Heart right ventricle (tissue), 16 donors: Measurements from ENCODE around the gene ZNF547. TPM values are rescaled to one million over a fixed set of nuclear protein-coding genes. Genes with fewer than 3 reads are reported as not detected.

Experiments
- ATAC-seq, 8 donors: fragments of 200-7000 bp; cut with Tn5 transposase; one replicate each; pipeline ENCODE4 v1.9.1; 2020; ENCODE audit warnings: mild to moderate bottlenecking in 8 of 8, moderate library complexity in 8 of 8, moderate number of reproducible peaks in 1 of 8
- DNase-seq, 2 donors: peaks; one replicate each; pipeline ENCODE4 v3.0.0-alpha.2; 2020
- H3K27ac ChIP-seq, 10 donors: fragments of 200-600 bp; sonication (generic) in 2 of 10; one replicate each; pipeline versions ENCODE4 v1.5.0 to v1.8.0; 2020 to 2022; ENCODE audit warnings: mild to moderate bottlenecking in 3 of 10
- H3K27me3 ChIP-seq, 7 donors: fragments of 200-600 bp; one replicate each; pipeline ENCODE4 v1.8.0; 2021 to 2022; ENCODE audit warnings: mild to moderate bottlenecking in 2 of 7
- H3K36me3 ChIP-seq, 9 donors: fragments of 200-600 bp; sonication (generic) in 1 of 9; one replicate each; pipeline versions ENCODE4 v1.5.0 to v1.8.0; 2020 to 2022; ENCODE audit warnings: mild to moderate bottlenecking in 2 of 9
- H3K4me1 ChIP-seq, 9 donors: fragments of 200-600 bp; sonication (generic) in 1 of 9; one replicate each; pipeline versions ENCODE4 v1.5.0 to v1.8.0; 2020 to 2022; ENCODE audit warnings: mild to moderate bottlenecking in 4 of 9
- H3K4me3 ChIP-seq, 10 donors: fragments of 200-600 bp; sonication (generic) in 2 of 10; one replicate each; pipeline versions ENCODE4 v1.5.0 to v1.8.0; 2020 to 2022; ENCODE audit warnings: mild to moderate bottlenecking in 7 of 10, moderate library complexity in 2 of 10
- H3K9me3 ChIP-seq, 11 donors: fragments of 200-600 bp in 10 of 11; sonication (generic) in 2 of 11; one replicate each; pipeline versions ENCODE4 v1.5.0 to v1.8.0; 2013 to 2022; ENCODE audit warnings: mild to moderate bottlenecking in 2 of 11, control low read depth in 1 of 11, moderate library complexity in 1 of 11
- WGBS, 2 donors: extraction: QIAGEN DNeasy Blood & Tissue Kit; methylation state at CpG; one replicate each; pipeline ENCODE4 v1.1.7; 2013; ENCODE audit warnings: inconsistent platforms in 1 of 2; 5-methylcytosine and 5-hydroxymethylcytosine counted together
- intact Hi-C, 10 donors: fragments of 100-400 bp; cut with DNase I; formaldehyde crosslinking; loops; one replicate each; pipeline versions ENCODE4 v1.11.1 to v1.14.2; 2022
- polyA plus RNA-seq, 2 donors: library from polyadenylated mRNA; stranded (reverse); fragments of 200-250 nt; gene quantifications; one replicate each; pipeline ENCODE4 v1.2.3, GENCODE V29; 2013
- total RNA-seq, 10 donors: library from RNA; stranded (reverse); fragmentation: NEBNext Ultra II Directional in 3 of 10; extraction: Animal tissue kit (Norgen Biotek cat#: 25700) in 3 of 10; gene quantifications; one replicate each; pipeline versions ENCODE4 v1.2.1 to v1.2.4, GENCODE V29; 2021 to 2023
- TF ChIP-seq, protein P1 (sequence below), 9 donors: fragments of 200-600 bp; sonication (generic) in 2 of 9; IDR thresholded peaks; one replicate each; pipeline versions ENCODE4 v1.5.0 to v1.8.0; 2021 to 2022; ENCODE audit warnings: antibody characterized with exemption in 9 of 9, mild to moderate bottlenecking in 5 of 9, moderate library complexity in 1 of 9
- donor health status: Arrhythmogenic right ventricular cardiomyopathy.
- donor health status: ischemic (EF 13 %, LVEDD 7.1; RV severe dilation, severe dysfunction).
- donor health status: healthy with polysubstance abuse.
- donor health status: DM: no; HTN: yes; CAD: no.
- donor health status: DM: no; HTN: no; CAD: no.
- donor health status: ischemic (EF 25% LVEDD 6.9; RV normal size, moderate dysfunction).
- donor health status: ischemic (EF 25% LVEDD 5.7; RV mildly dilated, moderate dysfunction).
- donor health status: healthy.
- donor health status: DM: yes; HTN: yes; CAD: no.
- donor health status: Ischemic cardiomyopathy.
- donor health status: ischemic (EF 35%, LVEDD 5.7; RV mildly dilated, moderate dysfunction).
- donor health status: nonischemic (EF 11% LVEDD 7.7; RV severe dilation, severe dysfunction).
- donor health status: DM: yes; HTN: yes; CAD: no.
- donor health status: PGD.
- donor health status: ischemic (EF 29% LVEDD 5.4; RV normal size, mild dysfunction).
- donor health status: nonischemic (EF 23%, LVEDD 6.1; RV moderate dilation, normal function).

ZNF547 gene
- total and polyA plus RNA-seq, 12 donors = 1.4 to 4.2 (median 2.8) TPM

GRCh38 chr19:57348136-57348535 is 15.2 kb upstream of the ZNF547 start:
- Histone ChIP-seq H3K4me1 (peaks cover 0 to 23% (median 20%) of the 10 kb centered on the region in 9 donors), H3K27me3 (no peaks in the 10 kb centered on the region), H3K27ac (no peak overlapping the region), H3K9me3 (peaks cover 0 to 4% (median 0%) of the 10 kb centered on the region in 11 donors), H3K4me3 (no peak overlapping the region), H3K36me3 (peaks cover 0 to 8% (median 0%) of the 10 kb centered on the region in 9 donors)
- WGBS, 2 donors = 63% methylated on average over 3 of the region's 3 CpGs
- TF ChIP-seq, protein P1, sequence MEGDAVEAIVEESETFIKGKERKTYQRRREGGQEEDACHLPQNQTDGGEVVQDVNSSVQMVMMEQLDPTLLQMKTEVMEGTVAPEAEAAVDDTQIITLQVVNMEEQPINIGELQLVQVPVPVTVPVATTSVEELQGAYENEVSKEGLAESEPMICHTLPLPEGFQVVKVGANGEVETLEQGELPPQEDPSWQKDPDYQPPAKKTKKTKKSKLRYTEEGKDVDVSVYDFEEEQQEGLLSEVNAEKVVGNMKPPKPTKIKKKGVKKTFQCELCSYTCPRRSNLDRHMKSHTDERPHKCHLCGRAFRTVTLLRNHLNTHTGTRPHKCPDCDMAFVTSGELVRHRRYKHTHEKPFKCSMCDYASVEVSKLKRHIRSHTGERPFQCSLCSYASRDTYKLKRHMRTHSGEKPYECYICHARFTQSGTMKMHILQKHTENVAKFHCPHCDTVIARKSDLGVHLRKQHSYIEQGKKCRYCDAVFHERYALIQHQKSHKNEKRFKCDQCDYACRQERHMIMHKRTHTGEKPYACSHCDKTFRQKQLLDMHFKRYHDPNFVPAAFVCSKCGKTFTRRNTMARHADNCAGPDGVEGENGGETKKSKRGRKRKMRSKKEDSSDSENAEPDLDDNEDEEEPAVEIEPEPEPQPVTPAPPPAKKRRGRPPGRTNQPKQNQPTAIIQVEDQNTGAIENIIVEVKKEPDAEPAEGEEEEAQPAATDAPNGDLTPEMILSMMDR (IDR thresholded peaks at IDR 0.05) = no peak
- no peak for DNase-seq
- no peak for ATAC-seq
- intact Hi-C loops = no loop called here

- TF ChIP-seq, protein P1 (IDR thresholded peaks at IDR 0.05) = no peak
- H3K4me1 ChIP-seq = peaks cover 0 to 45% (median 25%) of the 10 kb centered on the region in 9 donors
- H3K27ac ChIP-seq = peak within 1 kb of the TSS; percentile 45 to 94 (median 90)
- peaks cover 0 to 31% (median 0%) of the 10 kb centered on the region in 11 donors for H3K9me3 ChIP-seq
- peak; percentile 96 to 100 (median 99) for ATAC-seq
- peak; percentile 93 to 96 for DNase-seq
- H3K36me3 ChIP-seq = peaks cover 0 to 38% (median 23%) of the 10 kb centered on the region in 9 donors
- H3K4me3 ChIP-seq = peak within 1 kb of the TSS; percentile 77 to 100 (median 92)
- H3K27me3 ChIP-seq = no peaks in the 10 kb centered on the region
- intact Hi-C loops = loop anchor here in 4 of 10 donors (1.0 to 5.0 kb wide), 4 partner anchors 12 to 111 kb away; partner anchors contain the start of genes ZNF460 (in 2 of the 4), ZNF805 (in 2 of the 4), TRAPPC2B (in 1 of the 4) and ZNF547 (in 1 of the 4)
- 1% methylated on average over 57 of the region's 57 CpGs for WGBS, 2 donors
Measured at GRCh38 chr19:57350877-57351805, 12.2 kb upstream of the ZNF547 start, which contains the start of gene ZNF304. Gene ZNF304, plus strand, starts transcription at chr19:57351271. Its CDS starts 394 bp downstream, at chr19:57351665.

GRCh38 chr19:57351867-57352266 is 11.5 kb upstream of the ZNF547 start:
- peak in 6 of 8 donors; percentile 2 to 24 (median 19) for ATAC-seq
- WGBS, 2 donors = 14 to 16% methylated on average over 7 of the region's 7 CpGs
- TF ChIP-seq, protein P1 (IDR thresholded peaks at IDR 0.05) = no peak
- intact Hi-C loops = loop anchor here in 4 of 10 donors (1.0 to 5.0 kb wide), 4 partner anchors 11 to 112 kb away; partner anchors contain the start of genes ZNF460 (in 2 of the 4), ZNF805 (in 2 of the 4), TRAPPC2B (in 1 of the 4) and ZNF547 (in 1 of the 4)
- peaks cover 0 to 45% (median 30%) of the 10 kb centered on the region in 9 donors for H3K36me3 ChIP-seq
- no peaks in the 10 kb centered on the region for H3K27me3 ChIP-seq
- H3K4me1 ChIP-seq = peaks cover 0 to 45% (median 25%) of the 10 kb centered on the region in 9 donors
- peak overlapping the region; percentile 77 to 100 (median 92) for H3K4me3 ChIP-seq
- peaks cover 0 to 38% (median 3%) of the 10 kb centered on the region in 11 donors for H3K9me3 ChIP-seq
- no peak for DNase-seq
- peak overlapping the region in 9 of 10 donors; percentile 81 to 94 (median 90) for H3K27ac ChIP-seq

GRCh38 chr19:57355916-57356315 is 7.4 kb upstream of the ZNF547 start:
- H3K9me3 ChIP-seq = peaks cover 0 to 70% (median 3%) of the 10 kb centered on the region in 11 donors
- TF ChIP-seq, protein P1 (IDR thresholded peaks at IDR 0.05) = no peak

More at GRCh38 chr19:57355916-57356315, 7.4 kb upstream of the ZNF547 start:
- DNase-seq (no peak), ATAC-seq (no peak)
- H3K4me1 ChIP-seq = peaks cover 0 to 39% (median 25%) of the 10 kb centered on the region in 9 donors
- 78 to 92% methylated on average over 4 of the region's 4 CpGs for WGBS, 2 donors
- H3K27ac ChIP-seq = peak overlapping the region in 1 of 10 donors; percentile 40
- H3K27me3 ChIP-seq = no peaks in the 10 kb centered on the region
- H3K36me3 ChIP-seq = peaks cover 0 to 79% (median 50%) of the 10 kb centered on the region in 9 donors
- no peak overlapping the region for H3K4me3 ChIP-seq
- intact Hi-C loops = loop anchor here in 2 of 10 donors (5.0 kb wide), 1 partner anchor 74 kb away; the partner anchor contains the start of gene ZNF460 (in 2 of the 2)
